ENCODE measurements around the gene IQCK.

Gene IQCK

DNA sequence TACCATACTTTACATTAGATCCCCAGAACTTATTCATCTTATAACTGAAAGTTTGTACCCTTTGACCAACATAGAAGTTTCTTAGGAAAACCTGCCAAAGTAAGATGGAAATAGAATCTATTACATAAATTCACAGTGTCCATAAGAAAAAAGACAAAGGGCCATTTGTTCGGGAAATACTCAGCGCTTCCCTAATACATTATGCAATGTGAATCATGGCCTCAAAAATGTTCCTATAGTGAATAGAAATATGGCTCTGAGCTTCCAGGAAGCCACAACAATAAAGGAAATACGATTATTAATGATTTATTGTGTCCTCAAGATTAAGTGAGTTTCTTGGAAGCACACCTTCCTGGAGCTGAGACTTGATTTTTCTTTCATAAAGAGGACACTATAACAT, 115.1 kb downstream of the IQCK start:
- H3K4me1 ChIP-seq (ENCODE audit: control insufficient read depth in 1 of 2, insufficient read depth in 2 of 2, low read length in 2 of 2), result no peaks in the 10 kb centered on the region
- no peaks in the 10 kb centered on the region for H3K36me3 ChIP-seq (ENCODE audit: control insufficient read depth in 1 of 2, insufficient read depth in 2 of 2, low read length in 2 of 2)
- H3K4me3 ChIP-seq (ENCODE audit: low read depth in 1 of 2, low read length in 2 of 2), result no peak overlapping the region
- H3K27ac ChIP-seq (ENCODE audit: low read length), result no peak overlapping the region
- no peaks in the 10 kb centered on the region for H3K27me3 ChIP-seq (ENCODE audit: low read depth, low read length)
- H3K9me3 ChIP-seq (ENCODE audit: control insufficient read depth in 1 of 2, low read length in 2 of 2), result no peaks in the 10 kb centered on the region

DNA sequence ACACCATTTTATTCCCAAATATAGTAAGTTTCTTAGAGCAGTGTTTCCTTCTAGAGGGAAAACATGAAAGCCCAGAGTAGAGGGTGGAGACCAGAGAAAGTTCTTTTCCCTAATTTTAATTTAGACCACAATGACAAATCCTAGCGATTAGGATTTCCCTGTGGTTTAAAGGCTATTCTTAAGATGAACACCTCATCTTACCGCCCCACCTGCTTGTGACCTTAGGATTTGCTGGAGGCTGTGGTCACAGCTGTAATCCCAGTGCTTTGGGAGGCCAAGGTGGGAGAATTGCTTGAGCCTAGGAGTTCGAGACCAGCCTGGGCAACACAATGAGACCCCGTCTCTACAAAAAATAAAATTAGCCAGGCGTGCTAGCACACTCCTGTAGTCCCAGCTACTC, 115.5 kb downstream of the IQCK start:
- Histone ChIP-seq H3K9me3 (ENCODE audit: control insufficient read depth in 1 of 2, low read length in 2 of 2) (no peaks in the 10 kb centered on the region), H3K27ac (ENCODE audit: low read length) (no peak overlapping the region)

DNA sequence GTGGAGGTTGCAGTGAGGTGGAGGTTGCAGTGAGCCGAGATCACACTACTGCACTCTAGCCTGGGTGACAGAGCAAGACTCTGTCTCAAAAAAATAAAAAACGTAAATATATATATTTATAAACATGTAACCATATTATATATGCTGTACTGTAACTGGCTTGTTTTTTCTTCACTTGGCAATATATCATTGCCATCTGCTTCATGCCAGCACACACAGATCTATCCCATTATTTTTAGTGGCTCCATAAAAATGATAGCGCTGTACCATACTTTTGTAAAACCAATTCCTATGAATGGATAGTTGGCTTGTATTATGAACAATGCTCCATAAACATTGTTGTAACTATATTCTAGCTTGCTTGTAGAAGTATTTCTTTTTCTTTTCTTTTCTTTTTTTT, 117.1 kb downstream of the IQCK start:
- Histone ChIP-seq H3K27ac (ENCODE audit: low read length) (no peak overlapping the region), H3K4me1 (ENCODE audit: control insufficient read depth in 1 of 2, insufficient read depth in 2 of 2, low read length in 2 of 2) (no peaks in the 10 kb centered on the region), H3K36me3 (ENCODE audit: control insufficient read depth in 1 of 2, insufficient read depth in 2 of 2, low read length in 2 of 2) (no peaks in the 10 kb centered on the region), H3K4me3 (ENCODE audit: low read depth in 1 of 2, low read length in 2 of 2) (no peak overlapping the region), H3K27me3 (ENCODE audit: low read depth, low read length) (no peaks in the 10 kb centered on the region), H3K9me3 (ENCODE audit: control insufficient read depth in 1 of 2, low read length in 2 of 2) (no peaks in the 10 kb centered on the region)

More for the DNA sequence above, 115.5 kb downstream of the IQCK start:
- no peaks in the 10 kb centered on the region for H3K36me3 ChIP-seq (ENCODE audit: control insufficient read depth in 1 of 2, insufficient read depth in 2 of 2, low read length in 2 of 2)
- H3K4me1 ChIP-seq (ENCODE audit: control insufficient read depth in 1 of 2, insufficient read depth in 2 of 2, low read length in 2 of 2), result no peaks in the 10 kb centered on the region
- no peaks in the 10 kb centered on the region for H3K27me3 ChIP-seq (ENCODE audit: low read depth, low read length)
- no peak overlapping the region for H3K4me3 ChIP-seq (ENCODE audit: low read depth in 1 of 2, low read length in 2 of 2)

DNA sequence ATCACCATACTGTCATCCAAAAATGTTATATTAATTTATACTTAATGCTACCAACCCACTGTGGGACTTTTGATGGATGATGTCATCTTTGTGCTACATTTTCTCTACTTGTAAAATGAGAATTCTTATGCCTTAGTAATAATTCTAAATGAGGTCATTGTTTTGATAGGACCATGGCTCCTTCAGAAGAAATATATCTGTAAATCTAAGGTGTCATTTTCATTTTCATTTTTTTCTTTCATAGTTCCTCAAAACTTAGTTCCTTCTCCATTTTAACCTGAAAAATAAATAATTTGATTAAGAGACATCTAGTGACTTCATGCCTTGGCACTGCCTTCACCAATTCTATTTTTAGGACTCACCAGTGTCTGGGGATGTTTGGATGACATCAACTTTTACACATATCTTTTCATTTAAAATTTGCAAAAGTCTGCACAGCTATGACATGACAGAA, 117.9 kb downstream of the IQCK start:
- Histone ChIP-seq H3K9me3 (ENCODE audit: control insufficient read depth in 1 of 2, low read length in 2 of 2) (no peaks in the 10 kb centered on the region), H3K27ac (ENCODE audit: low read length) (no peak overlapping the region), H3K4me1 (ENCODE audit: control insufficient read depth in 1 of 2, insufficient read depth in 2 of 2, low read length in 2 of 2) (no peaks in the 10 kb centered on the region), H3K4me3 (ENCODE audit: low read depth in 1 of 2, low read length in 2 of 2) (no peak overlapping the region), H3K36me3 (ENCODE audit: control insufficient read depth in 1 of 2, insufficient read depth in 2 of 2, low read length in 2 of 2) (no peaks in the 10 kb centered on the region), H3K27me3 (ENCODE audit: low read depth, low read length) (no peaks in the 10 kb centered on the region)

DNA sequence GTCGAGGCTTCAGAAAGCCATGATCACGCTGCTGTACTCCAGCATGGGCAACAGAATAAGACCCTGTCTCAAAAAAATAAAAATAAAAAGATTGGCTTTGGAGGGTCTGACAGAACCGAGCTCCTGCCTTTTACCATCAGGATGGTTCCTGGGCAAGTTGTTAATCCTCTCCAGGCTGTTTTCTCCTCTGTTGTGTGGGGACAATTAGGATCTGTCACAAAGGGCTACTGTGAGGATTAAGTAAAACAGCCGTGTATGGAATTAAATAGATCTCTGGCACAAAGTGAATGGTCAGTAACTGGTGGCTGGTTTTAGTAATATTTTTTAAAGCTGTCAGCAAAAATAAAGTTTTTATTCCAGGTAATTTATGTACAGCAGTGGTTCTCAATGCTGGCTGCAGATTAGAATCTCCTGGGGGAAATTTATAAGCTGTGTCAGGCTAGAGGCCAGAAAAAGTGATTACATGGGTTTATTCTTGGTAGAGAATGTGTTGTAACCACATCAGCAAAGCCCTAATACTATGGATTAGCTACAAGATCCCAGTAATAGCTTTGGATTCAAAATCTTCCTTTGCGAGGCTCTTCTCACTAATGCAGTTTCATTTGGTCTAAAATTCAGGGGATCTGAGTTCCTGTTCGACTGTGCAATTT, 119.4 kb downstream of the IQCK start:
- H3K9me3 ChIP-seq (ENCODE audit: control insufficient read depth in 1 of 2, low read length in 2 of 2), result no peaks in the 10 kb centered on the region
- no peak overlapping the region for H3K4me3 ChIP-seq (ENCODE audit: low read depth in 1 of 2, low read length in 2 of 2)
- no peaks in the 10 kb centered on the region for H3K27me3 ChIP-seq (ENCODE audit: low read depth, low read length)
- no peaks in the 10 kb centered on the region for H3K36me3 ChIP-seq (ENCODE audit: control insufficient read depth in 1 of 2, insufficient read depth in 2 of 2, low read length in 2 of 2)
- H3K27ac ChIP-seq (ENCODE audit: low read length), result no peak overlapping the region
- no peaks in the 10 kb centered on the region for H3K4me1 ChIP-seq (ENCODE audit: control insufficient read depth in 1 of 2, insufficient read depth in 2 of 2, low read length in 2 of 2)

DNA sequence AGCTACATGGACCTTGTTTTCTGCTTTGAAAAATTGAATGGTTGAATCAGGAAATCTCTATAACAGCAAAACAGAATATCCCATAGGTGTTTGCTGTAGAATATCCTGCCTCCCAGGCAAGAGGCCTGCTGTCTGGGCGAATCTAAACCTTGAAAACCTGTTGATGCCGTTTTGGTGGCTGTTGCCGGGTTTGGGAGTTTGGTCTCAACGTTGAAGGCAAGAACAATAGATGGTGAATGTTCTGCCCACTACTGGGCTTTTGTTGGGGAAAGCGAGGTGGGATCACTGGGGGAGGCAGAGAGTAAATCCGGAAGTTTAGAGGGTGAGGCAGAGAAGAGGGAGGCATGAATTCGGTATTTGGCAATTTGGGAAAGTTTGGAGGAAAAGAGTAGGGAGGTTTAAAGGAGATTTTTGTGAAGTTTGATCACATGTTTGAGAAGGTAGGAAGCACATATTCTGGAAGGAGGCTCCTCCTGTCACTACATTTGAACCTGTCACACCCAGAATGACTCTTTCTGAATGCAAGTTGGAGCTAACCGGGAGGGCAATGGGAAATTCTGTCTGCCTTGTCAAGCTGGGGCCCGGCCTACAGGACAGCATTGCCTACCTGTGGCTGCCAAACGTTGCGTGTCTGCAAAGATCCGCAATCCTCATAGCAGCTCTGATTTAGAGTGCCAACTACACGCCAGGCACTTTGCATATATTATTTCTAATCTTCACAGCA, 120.1 kb downstream of the IQCK start:
- no peak overlapping the region for H3K27ac ChIP-seq (ENCODE audit: low read length)

DNA sequence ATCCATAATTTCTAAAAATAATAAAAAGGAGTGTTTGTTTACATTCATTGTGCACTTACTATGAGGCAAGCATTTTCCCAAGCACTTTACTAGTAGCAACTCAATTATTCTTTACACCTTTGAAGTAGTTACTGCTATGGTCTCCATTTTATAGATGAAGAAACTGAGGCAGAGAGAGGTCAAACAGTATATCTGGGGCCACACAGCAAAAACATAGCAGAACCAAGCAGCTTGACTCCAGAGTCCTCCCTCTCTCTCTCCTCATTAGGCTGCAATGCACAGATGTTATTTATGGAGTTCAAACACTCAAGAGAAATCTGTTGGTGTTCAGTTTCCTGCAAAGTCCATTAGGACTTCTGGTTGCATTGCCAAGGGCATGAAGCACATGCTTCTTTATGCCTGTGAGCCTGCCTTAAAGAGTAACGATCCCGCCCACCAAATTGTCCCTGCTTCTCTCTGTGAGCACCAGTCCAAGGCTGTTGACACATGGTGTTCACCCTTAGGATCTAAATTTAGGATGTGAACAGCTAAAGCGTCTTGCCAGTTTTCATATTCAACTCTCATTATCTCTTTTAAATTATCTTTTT, 122.5 kb downstream of the IQCK start:
- H3K27ac ChIP-seq (ENCODE audit: low read length), result no peak overlapping the region
- H3K4me1 ChIP-seq (ENCODE audit: control insufficient read depth in 1 of 2, insufficient read depth in 2 of 2, low read length in 2 of 2), result no peaks in the 10 kb centered on the region
- no peaks in the 10 kb centered on the region for H3K9me3 ChIP-seq (ENCODE audit: control insufficient read depth in 1 of 2, low read length in 2 of 2)

More for the DNA sequence above, 120.1 kb downstream of the IQCK start:
- Histone ChIP-seq H3K4me1 (ENCODE audit: control insufficient read depth in 1 of 2, insufficient read depth in 2 of 2, low read length in 2 of 2) (no peaks in the 10 kb centered on the region), H3K36me3 (ENCODE audit: control insufficient read depth in 1 of 2, insufficient read depth in 2 of 2, low read length in 2 of 2) (no peaks in the 10 kb centered on the region), H3K27me3 (ENCODE audit: low read depth, low read length) (no peaks in the 10 kb centered on the region), H3K9me3 (ENCODE audit: control insufficient read depth in 1 of 2, low read length in 2 of 2) (no peaks in the 10 kb centered on the region), H3K4me3 (ENCODE audit: low read depth in 1 of 2, low read length in 2 of 2) (no peak overlapping the region)

DNA sequence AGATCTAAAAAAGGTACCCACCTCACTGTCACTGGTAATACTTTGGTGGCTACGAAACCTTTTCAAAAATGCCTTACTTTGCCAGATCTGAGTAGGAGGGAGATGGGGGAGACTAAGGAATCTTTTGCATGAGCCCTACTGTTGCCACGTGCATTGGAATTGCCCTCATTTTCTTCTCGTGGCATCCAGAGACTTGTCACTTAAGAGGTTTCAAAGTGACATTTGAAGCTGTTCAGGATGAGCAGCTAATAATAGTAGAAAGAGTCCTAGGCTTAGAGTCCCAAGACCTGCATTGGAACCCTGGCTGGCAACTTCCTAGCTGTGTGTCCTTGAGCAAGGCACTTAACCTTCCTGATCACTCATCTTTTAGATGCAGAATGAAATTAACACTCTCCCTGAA, 123.1 kb downstream of the IQCK start:
- no peaks in the 10 kb centered on the region for H3K27me3 ChIP-seq (ENCODE audit: low read depth, low read length)
- H3K27ac ChIP-seq (ENCODE audit: low read length), result no peak overlapping the region
- H3K36me3 ChIP-seq (ENCODE audit: control insufficient read depth in 1 of 2, insufficient read depth in 2 of 2, low read length in 2 of 2), result no peaks in the 10 kb centered on the region
- no peaks in the 10 kb centered on the region for H3K4me1 ChIP-seq (ENCODE audit: control insufficient read depth in 1 of 2, insufficient read depth in 2 of 2, low read length in 2 of 2)
- no peaks in the 10 kb centered on the region for H3K9me3 ChIP-seq (ENCODE audit: control insufficient read depth in 1 of 2, low read length in 2 of 2)
- H3K4me3 ChIP-seq (ENCODE audit: low read depth in 1 of 2, low read length in 2 of 2), result no peak overlapping the region

More for the DNA sequence above, 122.5 kb downstream of the IQCK start:
- no peaks in the 10 kb centered on the region for H3K36me3 ChIP-seq (ENCODE audit: control insufficient read depth in 1 of 2, insufficient read depth in 2 of 2, low read length in 2 of 2)
- no peaks in the 10 kb centered on the region for H3K27me3 ChIP-seq (ENCODE audit: low read depth, low read length)
- no peak overlapping the region for H3K4me3 ChIP-seq (ENCODE audit: low read depth in 1 of 2, low read length in 2 of 2)

DNA sequence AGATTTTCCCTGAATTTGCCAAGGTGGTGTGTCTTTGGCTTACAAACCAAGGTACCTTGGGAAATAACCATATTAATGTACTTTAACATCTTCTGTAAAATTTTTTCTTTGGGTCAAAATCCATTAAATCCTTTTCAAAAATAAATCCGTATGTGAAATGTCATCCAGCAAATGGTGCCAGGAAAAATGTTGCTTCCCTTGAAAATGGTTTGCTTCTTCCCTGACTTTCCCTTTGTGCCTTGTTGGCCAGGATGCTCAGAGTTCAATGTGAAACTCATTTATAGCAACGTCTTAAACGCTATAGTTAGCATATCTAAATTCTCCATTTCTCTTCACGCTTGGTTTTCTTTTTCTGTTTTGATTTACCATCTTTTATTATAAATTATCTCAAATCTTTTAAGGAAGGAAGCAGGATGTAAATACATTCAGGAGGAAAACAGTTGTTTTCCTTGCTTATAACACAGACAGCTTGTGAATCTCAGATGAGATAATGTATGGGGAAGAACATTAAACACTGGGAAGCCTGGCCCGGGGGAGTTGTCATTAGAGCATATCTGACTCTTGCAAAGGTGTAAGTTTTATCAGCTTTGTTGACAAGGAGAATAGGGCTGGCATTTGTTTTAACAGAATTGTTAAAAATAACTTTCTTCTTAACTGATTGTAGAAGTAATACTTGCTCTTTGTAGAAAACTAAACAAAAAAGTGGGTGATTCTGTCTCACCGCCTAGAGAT, 124.5 kb downstream of the IQCK start:
- Histone ChIP-seq H3K27me3 (ENCODE audit: low read depth, low read length) (no peaks in the 10 kb centered on the region), H3K9me3 (ENCODE audit: control insufficient read depth in 1 of 2, low read length in 2 of 2) (no peaks in the 10 kb centered on the region), H3K36me3 (ENCODE audit: control insufficient read depth in 1 of 2, insufficient read depth in 2 of 2, low read length in 2 of 2) (no peaks in the 10 kb centered on the region), H3K27ac (ENCODE audit: low read length) (no peak overlapping the region), H3K4me1 (ENCODE audit: control insufficient read depth in 1 of 2, insufficient read depth in 2 of 2, low read length in 2 of 2) (no peaks in the 10 kb centered on the region), H3K4me3 (ENCODE audit: low read depth in 1 of 2, low read length in 2 of 2) (no peak overlapping the region)

DNA sequence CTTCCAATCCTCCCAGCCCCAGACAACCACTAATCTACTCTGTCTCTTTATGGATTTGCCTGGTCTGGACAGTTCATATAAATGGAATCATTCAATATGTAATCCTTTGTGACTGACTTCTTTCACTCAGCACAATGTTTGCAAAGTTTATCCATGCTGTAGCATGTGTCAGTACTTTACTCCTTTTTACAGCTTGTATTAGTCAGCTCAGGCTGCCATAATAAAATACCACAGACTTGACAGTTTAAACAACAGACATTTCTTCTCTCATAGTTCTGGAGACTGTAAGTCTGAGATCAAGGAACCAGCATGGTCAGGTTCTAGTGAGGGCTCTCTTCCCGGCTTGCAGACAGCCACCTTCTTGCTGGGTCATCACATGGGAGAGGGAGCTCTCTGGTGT, 125.3 kb downstream of the IQCK start:
- Histone ChIP-seq H3K27me3 (ENCODE audit: low read depth, low read length) (no peaks in the 10 kb centered on the region), H3K36me3 (ENCODE audit: control insufficient read depth in 1 of 2, insufficient read depth in 2 of 2, low read length in 2 of 2) (no peaks in the 10 kb centered on the region), H3K9me3 (ENCODE audit: control insufficient read depth in 1 of 2, low read length in 2 of 2) (no peaks in the 10 kb centered on the region), H3K4me1 (ENCODE audit: control insufficient read depth in 1 of 2, insufficient read depth in 2 of 2, low read length in 2 of 2) (no peaks in the 10 kb centered on the region), H3K4me3 (ENCODE audit: low read depth in 1 of 2, low read length in 2 of 2) (no peak overlapping the region), H3K27ac (ENCODE audit: low read length) (no peak overlapping the region)

DNA sequence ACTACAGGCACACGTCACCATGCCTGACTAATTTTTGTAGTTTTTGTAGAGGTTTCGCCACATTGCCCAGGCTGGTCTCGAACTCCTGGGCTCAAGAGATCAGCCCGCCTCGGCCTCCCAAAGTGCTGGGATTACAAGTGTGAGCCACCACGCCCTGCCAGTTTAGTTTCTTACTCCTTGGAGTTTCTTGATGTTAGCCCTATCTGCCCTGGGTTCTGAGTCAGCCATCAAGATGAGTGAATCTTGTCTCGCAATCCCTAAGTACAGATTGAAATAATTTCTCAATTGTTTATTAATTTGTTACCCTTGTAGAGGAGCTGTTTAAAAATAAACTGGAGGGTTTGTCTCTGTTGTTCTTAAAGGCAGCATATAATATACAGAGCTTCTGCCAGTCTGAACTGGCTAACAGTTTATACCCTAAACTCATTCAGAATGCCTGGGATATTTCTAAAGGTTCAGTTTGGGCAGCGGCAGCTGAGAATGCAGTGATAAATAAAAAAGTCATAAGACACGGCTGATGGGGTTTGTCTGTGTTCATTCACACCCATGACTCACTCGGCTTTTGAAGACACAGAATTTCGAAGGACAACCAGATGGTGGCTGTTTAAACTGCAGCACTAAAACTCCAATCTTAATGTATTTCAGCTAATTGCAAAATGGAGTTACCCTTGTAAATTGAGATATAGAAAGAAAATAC, 127.0 kb downstream of the IQCK start:
- Histone ChIP-seq H3K27ac (ENCODE audit: low read length) (no peak overlapping the region), H3K9me3 (ENCODE audit: control insufficient read depth in 1 of 2, low read length in 2 of 2) (no peaks in the 10 kb centered on the region), H3K27me3 (ENCODE audit: low read depth, low read length) (no peaks in the 10 kb centered on the region), H3K4me3 (ENCODE audit: low read depth in 1 of 2, low read length in 2 of 2) (no peak overlapping the region), H3K4me1 (ENCODE audit: control insufficient read depth in 1 of 2, insufficient read depth in 2 of 2, low read length in 2 of 2) (no peaks in the 10 kb centered on the region), H3K36me3 (ENCODE audit: control insufficient read depth in 1 of 2, insufficient read depth in 2 of 2, low read length in 2 of 2) (no peaks in the 10 kb centered on the region)

All from muscle layer of duodenum (tissue), 2 donors.